ENCODE data around the gene KRTCAP2.
"Not testable (repeated sequence)": the region's sequence is repeated elsewhere in the genome, so short reads cannot be mapped to it uniquely, and the experiment has no call there.

KRTCAP2 gene

DNA sequence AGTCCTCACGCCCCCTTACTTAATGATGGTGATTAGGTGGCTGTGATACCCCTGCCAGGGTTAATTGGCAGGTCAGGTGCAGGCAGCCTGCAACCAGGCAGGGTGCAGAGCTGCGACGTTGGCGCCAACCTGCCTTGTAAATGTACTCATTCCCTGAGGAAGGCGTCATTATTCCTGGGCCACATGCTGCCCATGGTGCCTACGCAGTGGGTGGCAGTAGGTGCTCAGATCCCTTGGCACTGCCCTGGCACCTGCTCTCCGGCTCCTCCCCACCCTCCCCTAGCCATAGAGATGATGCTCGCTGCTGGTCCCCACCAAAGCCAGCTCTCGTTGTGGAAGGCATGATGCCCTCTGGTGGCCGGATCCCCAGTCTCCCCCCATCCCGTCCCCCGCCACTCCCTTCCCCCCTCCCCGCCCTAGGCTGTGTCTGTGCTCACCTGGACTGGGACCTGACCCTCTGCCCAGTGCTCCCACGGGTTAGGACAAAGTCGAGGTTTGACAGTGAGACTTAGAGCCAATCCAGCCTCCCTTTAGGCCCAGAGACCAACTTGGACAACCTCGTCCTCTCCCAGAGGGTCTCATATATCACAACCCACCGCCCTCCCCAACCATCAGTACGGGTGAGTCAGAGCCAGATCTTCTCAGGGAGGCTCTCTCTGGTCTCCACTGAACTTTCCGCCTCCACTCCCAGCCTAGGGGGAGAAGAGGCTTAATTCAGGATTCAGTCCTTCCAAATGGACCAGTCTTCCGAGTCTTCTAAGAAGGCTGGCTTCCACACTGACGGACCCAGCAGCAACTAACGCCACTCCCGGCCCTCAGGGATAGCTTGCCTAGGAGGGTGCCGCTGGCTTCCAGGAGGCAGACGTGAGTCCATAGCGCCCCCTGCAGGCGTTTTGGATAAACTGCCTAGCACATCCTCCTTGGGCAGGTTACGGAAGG lies 5.7 kb downstream of the KRTCAP2 start:
- DNase-seq, result peak; percentile 81

- no peak for DNase-seq
Observed at GRCh38 chr1:155166471-155167165, 6.5 kb downstream of the KRTCAP2 start.

DNA sequence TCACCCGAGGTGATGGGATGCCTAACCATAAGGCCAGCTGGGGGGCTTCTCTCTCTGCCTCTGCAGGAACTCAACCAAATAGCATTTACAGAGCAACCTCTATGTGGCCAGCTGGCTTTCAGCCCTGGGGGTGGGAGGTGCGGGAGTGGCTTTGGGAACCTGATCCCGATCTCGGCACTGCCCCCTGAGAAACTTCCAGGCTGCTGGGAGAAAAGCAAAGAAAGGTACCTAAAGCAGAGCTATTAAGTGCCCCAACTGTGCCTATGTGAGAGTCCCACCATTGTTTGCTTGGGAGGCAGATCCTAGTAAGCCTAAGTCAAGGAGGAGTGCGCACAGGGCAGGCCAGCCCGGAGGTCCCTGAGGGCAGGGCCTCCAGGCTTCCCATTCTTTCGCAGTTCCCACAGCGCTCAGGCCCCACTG lies 7.0 kb downstream of the KRTCAP2 start:
- DNase-seq, result no peak

DNA sequence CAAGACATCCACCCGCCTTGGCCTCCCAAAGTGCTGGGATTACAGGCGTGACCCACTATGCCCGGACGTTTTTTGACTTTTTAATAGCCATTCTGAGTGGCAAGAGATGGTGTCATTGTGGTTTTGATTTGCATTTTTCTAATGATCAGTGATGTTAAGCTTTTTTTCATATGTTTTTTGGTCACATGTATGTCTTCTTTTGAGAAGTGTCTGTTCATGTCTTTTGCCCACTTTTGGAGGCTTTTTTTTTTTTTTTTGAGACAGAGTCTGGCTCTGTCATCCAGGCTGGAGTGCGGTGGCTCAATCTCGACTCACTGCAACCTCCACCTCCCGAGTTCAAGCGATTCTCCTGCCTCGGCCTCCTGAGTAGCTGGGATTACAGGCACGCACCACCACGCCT lies 8.5 kb downstream of the KRTCAP2 start:
- DNase-seq, result not testable (repeated sequence)

GRCh38 chr1:155163785-155164184 lies 9.3 kb downstream of the KRTCAP2 start:
- not testable (repeated sequence) for DNase-seq

GRCh38 chr1:155162631-155163030 lies 10.5 kb downstream of the KRTCAP2 start:
- not testable (repeated sequence) for DNase-seq

GRCh38 chr1:155160128-155160527 lies 13.0 kb downstream of the KRTCAP2 start:
- DNase-seq, result no peak

GRCh38 chr1:155158991-155159390 lies 14.1 kb downstream of the KRTCAP2 start:
- DNase-seq, result no peak

DNA sequence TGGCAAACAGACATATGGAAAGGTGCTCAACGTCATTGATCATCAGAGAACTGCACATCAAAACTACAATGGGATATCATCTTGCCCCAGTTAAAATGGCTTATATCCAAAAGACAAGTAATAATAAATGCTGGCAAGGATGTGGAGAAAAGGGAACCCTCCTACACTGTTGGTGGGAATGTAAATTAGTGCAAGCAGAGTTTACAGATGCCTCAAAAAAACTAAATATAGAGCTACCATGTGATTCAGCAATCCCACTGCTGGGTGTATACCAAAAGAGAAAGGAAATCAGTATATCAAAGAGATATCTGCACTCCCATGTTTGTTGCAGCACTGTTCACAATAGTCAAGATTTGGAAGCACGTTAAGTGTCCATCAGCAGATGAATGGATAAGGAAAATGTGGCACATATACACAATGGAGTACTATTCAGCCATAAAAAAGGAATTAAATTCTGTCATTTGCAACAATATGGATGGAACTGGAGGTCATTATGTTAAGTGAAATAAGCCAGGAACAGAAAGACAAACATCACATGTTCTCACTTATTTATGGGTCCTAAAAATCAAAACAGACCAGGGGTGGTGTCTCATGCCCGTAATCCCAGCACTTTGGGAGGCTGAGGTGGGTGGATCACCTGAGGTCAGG lies 17.0 kb downstream of the KRTCAP2 start:
- not testable (repeated sequence) for DNase-seq

DNA sequence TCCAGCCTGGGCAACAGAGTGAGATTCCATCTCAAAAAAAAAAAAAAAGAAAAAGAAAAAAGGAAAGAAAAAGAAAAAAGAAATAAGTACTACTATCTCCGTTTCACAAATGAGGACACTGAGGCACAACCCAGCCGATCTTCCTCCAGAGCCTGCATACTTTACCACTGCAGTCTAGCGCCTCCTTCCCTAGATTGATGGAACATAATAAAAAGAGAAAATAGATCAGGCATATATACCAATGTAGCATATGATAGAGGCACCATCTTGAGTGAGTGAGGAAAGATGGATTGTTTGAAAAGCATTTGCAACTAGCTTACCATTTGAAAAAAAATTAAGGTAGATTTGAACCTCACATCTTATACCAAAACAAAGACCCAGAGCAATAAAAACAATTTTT lies 27.6 kb downstream of the KRTCAP2 start:
- no peak for DNase-seq

DNA sequence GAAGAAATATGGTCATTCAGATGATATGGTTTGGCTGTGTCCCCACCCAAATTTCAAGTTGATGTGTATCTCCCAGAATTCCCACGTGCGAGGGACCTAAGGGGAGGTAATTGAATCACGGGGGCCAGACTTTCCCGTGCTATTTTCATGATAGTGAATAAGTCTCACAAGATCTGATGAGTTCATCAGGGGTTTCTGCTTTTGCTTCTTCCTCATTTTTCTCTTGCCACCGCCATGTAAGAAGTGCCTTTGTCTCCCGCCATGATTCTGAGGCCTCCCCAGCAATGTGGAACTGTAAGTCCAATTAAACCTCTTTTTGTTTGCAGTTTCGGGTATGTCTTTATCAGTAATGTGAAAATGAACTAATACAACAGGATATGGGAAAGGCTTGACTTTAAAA lies 31.4 kb downstream of the KRTCAP2 start:
- no peak for DNase-seq

GRCh38 chr1:155140630-155140953 lies 32.5 kb downstream of the KRTCAP2 start:
- no peak for DNase-seq

DNA sequence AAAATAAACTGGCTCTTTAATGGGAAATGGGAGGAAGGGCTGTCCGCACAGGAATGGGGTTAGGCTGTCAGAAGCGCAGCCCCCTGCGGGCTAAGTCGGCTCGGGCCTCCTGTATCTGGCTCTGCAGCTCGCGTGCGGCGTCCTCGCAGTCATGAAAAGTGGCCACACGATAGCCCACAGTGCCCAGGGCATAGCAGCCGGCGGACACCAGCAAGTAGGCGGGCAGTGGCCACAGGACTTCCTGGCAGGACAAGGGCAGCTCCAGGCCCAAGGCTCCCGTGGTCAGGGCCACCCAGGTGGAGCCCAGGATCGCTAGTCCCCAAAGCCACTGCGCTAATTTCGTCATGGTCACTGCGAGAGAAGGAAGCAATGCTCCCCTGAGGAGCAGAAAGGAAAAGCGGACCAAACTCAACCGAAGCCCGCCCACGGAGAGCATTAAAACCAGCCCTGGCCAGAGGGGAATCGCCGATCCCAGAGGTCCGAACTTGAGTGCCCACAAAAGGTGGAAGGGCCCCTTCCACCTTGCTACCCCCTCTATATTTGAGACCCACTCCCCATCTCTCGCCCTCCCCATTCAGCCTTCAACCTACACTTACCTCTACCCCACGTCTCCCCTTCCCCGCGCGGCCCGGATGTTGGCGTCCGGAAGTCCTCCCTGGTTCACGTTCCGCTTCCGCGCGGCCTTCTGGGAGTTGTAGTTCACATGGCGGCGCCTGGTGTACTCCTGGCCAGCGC lies 33.0 kb downstream of the KRTCAP2 start, which contains the start of gene DPM3:
TSS of gene DPM3 (minus strand) at position 637 of the 735 bp plus-strand sequence. CDS start at position 346, 291 bp downstream.
- peak; percentile 92 for DNase-seq

DNA sequence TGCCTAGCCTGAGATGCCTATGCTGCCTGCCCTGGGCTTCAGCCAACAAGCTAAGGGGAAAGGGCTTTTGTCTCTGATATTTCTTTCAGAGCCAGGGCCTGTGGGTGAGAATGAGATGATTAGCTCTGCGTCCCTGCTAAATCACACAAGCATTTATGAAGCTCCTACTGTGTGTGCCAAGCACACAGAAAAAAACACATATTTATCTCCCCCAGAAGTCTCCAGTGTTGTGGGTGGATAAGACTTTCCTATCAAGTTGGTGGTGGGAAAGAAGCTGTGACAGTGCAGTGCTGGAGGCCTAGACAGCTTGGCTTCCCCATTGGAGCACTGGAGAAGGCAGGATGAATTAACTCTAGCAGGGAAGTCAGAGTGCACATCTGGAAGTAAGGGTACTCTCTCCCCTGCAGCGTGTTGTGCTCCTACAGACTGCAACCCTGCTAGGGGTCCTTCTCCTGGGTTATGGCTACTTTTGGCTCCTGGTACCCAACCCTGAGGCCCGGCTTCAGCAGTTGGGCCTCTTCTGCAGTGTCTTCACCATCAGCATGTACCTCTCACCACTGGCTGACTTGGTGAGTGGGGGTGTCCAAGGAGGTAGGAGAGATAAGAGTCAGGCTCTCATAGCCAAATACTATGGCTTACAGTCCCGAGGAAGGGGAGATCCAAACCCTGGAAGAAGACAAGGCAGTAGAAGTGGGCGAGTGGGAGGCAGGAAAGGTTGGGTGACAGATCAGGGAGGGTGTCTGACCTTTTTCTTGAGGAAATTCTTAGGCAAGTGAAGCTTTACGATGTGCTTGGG lies 35.8 kb downstream of the KRTCAP2 start:
- DNase-seq, result no peak

DNA sequence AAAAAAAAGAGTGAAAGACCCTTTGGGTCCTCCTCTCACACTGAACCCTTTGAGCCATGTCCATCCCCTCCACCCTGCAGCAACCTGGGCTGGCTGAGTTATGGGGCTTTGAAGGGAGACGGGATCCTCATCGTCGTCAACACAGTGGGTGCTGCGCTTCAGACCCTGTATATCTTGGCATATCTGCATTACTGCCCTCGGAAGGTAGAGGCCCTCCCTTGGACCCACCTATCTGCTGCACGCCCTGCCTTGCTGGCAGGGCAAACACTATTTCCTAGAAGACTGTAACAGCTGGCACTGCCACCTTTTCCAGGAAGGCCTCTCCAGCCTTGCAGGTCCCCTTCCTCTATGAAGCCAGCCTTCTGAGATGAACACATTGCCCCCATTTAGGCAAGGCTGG lies 36.4 kb downstream of the KRTCAP2 start:
- DNase-seq, result no peak

- DNase-seq, result peak; percentile 93
Observed at GRCh38 chr1:155135415-155136028, 37.6 kb downstream of the KRTCAP2 start, which contains the start of gene SLC50A1. Gene SLC50A1 (plus strand): TSS chr1:155135852. CDS start chr1:155135912, 60 bp downstream.

DNA sequence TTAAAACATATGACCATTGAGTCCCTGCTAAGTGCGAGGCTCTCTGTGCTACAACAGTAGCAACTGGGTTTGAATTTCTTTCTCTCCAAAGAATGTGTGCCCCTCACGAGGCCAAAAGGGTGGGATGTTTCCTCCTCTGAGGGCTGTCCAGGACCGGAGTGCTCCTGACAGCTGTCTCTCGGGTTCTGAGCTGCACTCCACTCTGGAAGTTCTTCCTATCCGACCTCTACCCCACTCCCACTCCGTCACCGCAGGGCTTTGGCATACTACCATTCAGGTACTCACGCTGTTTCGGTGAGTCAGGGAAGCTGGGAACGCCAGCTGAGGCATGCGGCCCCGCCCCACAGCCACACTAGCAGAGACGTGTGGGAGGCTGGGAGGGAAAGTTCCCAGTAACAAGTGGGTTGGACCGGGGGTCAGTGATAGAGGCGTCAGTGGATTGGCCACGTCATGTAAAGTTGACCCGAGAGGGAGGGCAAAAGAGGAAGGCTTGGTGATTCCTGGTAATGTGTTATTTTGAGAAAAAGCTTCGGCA lies 38.2 kb downstream of the KRTCAP2 start:
- peak; percentile 69 for DNase-seq

DNA sequence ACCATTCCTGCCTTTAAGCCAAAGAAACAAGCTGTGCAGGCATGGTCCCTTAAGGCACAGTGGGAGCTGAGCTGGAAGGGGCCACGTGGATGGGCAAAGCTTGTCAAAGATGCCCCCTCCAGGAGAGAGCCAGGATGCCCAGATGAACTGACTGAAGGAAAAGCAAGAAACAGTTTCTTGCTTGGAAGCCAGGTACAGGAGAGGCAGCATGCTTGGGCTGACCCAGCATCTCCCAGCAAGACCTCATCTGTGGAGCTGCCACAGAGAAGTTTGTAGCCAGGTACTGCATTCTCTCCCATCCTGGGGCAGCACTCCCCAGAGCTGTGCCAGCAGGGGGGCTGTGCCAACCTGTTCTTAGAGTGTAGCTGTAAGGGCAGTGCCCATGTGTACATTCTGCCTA lies 38.8 kb downstream of the KRTCAP2 start:
- no peak for DNase-seq

- DNase-seq, result no peak
Observed at GRCh38 chr1:155133799-155134281, 39.3 kb downstream of the KRTCAP2 start.

- DNase-seq, result no peak
Observed at GRCh38 chr1:155131856-155132255, 41.2 kb downstream of the KRTCAP2 start.

DNA sequence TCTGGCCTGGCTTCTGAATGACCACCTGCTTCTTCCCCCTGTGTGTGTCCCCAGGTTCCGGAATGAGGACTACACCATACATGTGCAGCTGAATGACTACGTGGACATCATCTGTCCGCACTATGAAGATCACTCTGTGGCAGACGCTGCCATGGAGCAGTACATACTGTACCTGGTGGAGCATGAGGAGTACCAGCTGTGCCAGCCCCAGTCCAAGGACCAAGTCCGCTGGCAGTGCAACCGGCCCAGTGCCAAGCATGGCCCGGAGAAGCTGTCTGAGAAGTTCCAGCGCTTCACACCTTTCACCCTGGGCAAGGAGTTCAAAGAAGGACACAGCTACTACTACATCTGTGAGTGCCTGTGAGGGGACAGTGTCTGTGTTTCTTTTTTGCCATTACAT lies 41.8 kb downstream of the KRTCAP2 start:
- DNase-seq, result no peak

All from activated naive CD4-positive, alpha-beta T cell treated with anti-CD3 and anti-CD28 coated beads, Interleukin-2, amount 50 U/mL, for 16 hours (primary cell).